BJ (cell line): ENCODE measurements around the gene TEX48. TPM values are rescaled to one million over a fixed set of nuclear protein-coding genes. Genes with fewer than 3 reads are reported as not detected.

Source experiments
- CTCF ChIA-PET: fragments of 350-600 bp; formaldehyde crosslinking; extraction: SDS; loops from one replicate; lab custom pipeline; 2021; ENCODE audit warnings: antibody characterized with exemption, inconsistent platforms; lab: Yijun Ruan, JAX
- POLR2A ChIA-PET: fragments of 300-600 bp; sonication (Branson Sonifier 250); formaldehyde crosslinking; extraction: SDS; loops from one replicate; lab custom pipeline; 2021; ENCODE audit warnings: antibody characterized with exemption; lab: Charles Lee
- DNase-seq: peaks from one replicate; pipeline ENCODE4 v3.0.0-alpha.2; 2011; ENCODE audit warnings: low read depth
- H3K27me3 ChIP-seq: 2 replicates; pipeline ENCODE4 v1.6.0; 2011; ENCODE audit warnings: low read length; ENCODE audit not compliant: control insufficient read depth, insufficient read depth
- H3K36me3 ChIP-seq: 2 replicates; pipeline ENCODE4 v1.5.1; 2011; ENCODE audit warnings: low read length; ENCODE audit not compliant: control insufficient read depth, insufficient read depth
- H3K4me3 ChIP-seq: 2 replicates; pipeline ENCODE4 v1.5.1; 2011; ENCODE audit warnings: low read depth, mild to moderate bottlenecking, control low read depth, low read length
- CTCF ChIP-seq: IDR thresholded peaks from 2 replicates; pipeline ENCODE4 v1.5.1; 2011; ENCODE audit warnings: low read depth, mild to moderate bottlenecking, control low read depth, inconsistent platforms, low read length, moderate library complexity; ENCODE audit not compliant: insufficient read depth
- polyA plus RNA-seq: library from polyadenylated mRNA; depleted of rRNA; stranded (reverse); fragments of >200 nt; gene quantifications from 2 replicates; pipeline ENCODE4 v1.2.3, GENCODE V29; 2011

The TEX48 gene
- polyA plus RNA-seq, 1 experiment = not detected

GRCh38 chr9:114638404-114638803 is 43.6 kb downstream of the TEX48 start:
- no peak for TF ChIP-seq CTCF
- no peak for DNase-seq
- Histone ChIP-seq H3K27me3 (no peaks in the 10 kb centered on the region), H3K4me3 (no peak overlapping the region), H3K36me3 (peaks cover 17% of the 10 kb centered on the region)
- ChIA-PET POLR2A (no interaction called here), CTCF (interaction anchor here (1.2 to 3.9 kb wide), 3 partner anchors 9 to 23 kb away, joined by 3 to 21 read pairs (median 5); no protein-coding TSS in a partner anchor)

DNA sequence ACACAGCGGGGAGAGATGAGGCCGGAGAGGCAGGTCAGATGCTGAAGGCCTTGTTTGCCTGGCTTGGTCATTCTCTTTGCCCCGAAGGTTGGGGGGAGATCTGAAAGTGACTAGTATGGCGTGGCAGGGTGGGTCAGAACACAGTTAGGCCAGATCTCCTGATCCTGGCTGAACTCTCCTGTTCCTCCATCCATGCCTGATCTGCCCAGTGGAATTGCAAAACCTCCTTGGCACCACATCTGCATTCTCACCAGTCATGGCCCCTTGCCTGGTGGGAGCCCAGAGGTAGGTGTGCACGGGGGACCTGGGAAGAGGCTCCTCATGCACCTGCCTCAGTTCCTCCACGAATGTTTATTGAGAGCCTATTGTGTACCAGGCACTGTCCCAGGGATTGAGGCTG is 47.6 kb downstream of the TEX48 start:
- DNase-seq = no peak
- no peak for TF ChIP-seq CTCF
- Histone ChIP-seq H3K4me3 (no peak overlapping the region), H3K27me3 (no peaks in the 10 kb centered on the region), H3K36me3 (peaks cover 15% of the 10 kb centered on the region)
- CTCF ChIA-PET = interaction anchor here (0.6 kb wide), 1 partner anchor 146 kb away, joined by 3 read pairs; no protein-coding TSS in a partner anchor
- POLR2A ChIA-PET = no interaction called here

DNA sequence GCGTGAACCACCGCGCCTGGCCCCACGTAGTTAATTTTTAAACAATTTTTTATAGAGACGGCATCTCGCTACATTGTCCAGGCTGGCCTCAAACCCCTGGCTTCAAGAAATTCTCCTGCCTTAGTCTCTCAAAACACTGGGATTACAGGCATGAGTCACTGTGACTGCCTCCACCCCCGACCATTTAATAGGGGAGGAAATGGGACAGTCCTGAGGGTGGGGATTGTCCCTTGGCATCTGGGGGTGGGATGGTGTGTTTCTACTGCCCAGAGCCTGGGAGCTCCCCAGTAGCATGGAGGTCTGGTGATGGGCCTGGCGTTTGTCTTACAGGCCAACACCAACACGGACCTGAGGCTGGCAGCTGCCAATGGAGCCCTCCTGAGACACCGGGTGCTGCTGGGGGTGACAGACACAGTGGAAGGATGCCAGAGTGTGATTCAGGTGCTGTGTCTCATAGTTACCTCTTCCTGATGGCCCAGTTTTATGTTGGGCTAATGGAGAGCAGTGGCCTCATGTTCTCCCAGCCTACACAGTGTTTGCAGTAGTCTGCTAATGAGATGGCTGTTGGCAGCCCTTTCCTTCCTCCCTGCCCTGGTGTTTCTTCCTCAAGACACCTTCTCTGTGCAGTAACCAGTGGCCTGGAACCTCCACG is 48.4 kb downstream of the TEX48 start:
- H3K36me3 ChIP-seq = peaks cover 15% of the 10 kb centered on the region
- DNase-seq = no peak
- H3K27me3 ChIP-seq = no peaks in the 10 kb centered on the region
- TF ChIP-seq CTCF = no peak
- ChIA-PET POLR2A (no interaction called here), CTCF (interaction anchor here (0.8 kb wide), 1 partner anchor 20 kb away, joined by 4 read pairs; no protein-coding TSS in a partner anchor)
- no peak overlapping the region for H3K4me3 ChIP-seq

DNA sequence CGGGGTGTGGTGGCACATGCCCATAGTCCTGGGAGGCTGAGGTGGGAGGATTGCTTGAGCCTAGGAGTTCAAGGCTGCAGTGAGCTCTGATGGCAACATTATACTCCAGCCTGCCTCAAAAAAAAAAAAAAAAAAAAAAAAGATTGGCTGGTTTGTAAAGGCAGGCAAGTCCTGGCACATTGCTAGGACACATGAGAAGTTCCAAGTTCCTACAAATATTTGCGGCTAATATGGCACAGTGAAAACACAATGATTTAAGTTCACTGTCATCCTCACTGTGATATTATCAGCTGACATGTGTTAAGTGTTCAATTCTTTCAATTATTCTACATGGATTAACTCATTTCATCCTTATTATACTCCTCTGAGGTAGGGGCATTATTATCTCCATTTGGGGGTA is 50.8 kb downstream of the TEX48 start:
- ChIA-PET POLR2A (no interaction called here), CTCF (no interaction called here)
- peaks cover 18% of the 10 kb centered on the region for H3K36me3 ChIP-seq
- no peak overlapping the region for H3K4me3 ChIP-seq
- H3K27me3 ChIP-seq = no peaks in the 10 kb centered on the region
- TF ChIP-seq CTCF = no peak
- DNase-seq = no peak

- Histone ChIP-seq H3K4me3 (no peak overlapping the region), H3K36me3 (peaks cover 18% of the 10 kb centered on the region), H3K27me3 (no peaks in the 10 kb centered on the region)
- DNase-seq = no peak
- CTCF ChIA-PET = interaction anchor here (0.6 to 1.3 kb wide), 3 partner anchors 9 to 224 kb away, joined by 3 to 4 read pairs (median 3); no protein-coding TSS in a partner anchor
- no peak for TF ChIP-seq CTCF
- POLR2A ChIA-PET = no interaction called here
These were observed 52.4 kb downstream of the TEX48 start for GRCh38 chr9:114629563-114630090.
